ENCODE data around the gene TEAD1.

Gene TEAD1

GRCh38 chr11:12768726-12769673 lies 94.8 kb downstream of the TEAD1 start:
- no peak for DNase-seq

GRCh38 chr11:12769834-12770345 lies 95.7 kb downstream of the TEAD1 start:
- DNase-seq = no peak

- DNase-seq = no peak
These were observed 96.2 kb downstream of the TEAD1 start for GRCh38 chr11:12770435-12770834.

DNA sequence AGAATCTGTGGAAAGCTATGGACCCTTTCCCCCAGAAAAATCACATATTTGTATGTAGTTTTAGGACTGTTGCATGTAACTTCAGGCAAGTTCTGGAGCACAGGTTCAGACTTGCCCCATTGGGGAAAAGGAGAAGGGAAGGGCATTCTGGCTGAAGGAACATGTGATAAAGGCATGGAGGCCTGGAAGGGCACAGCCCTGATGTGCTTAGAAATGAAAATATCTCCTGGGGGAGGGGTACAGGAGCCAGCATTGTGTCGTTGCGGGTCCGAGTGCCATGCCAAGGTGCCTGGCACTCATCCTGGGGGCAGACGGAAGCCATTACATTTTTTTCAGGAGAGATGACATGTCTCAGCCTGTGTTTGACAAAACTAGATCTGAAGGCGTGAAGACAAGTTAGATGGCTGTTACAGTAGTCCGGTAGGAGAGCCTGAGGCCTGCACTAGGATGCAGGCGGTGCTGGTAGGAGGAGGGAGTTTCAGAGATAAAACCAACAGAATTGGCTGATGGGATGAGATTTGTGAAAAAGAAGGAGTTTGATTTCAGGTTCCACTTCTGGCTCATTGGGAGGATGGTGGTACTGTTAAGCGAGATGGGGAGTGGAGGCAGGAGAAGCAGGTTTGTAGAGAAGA lies 96.9 kb downstream of the TEAD1 start:
- DNase-seq = no peak

- no peak for DNase-seq
These were observed 97.7 kb downstream of the TEAD1 start for GRCh38 chr11:12771875-12772274.

DNA sequence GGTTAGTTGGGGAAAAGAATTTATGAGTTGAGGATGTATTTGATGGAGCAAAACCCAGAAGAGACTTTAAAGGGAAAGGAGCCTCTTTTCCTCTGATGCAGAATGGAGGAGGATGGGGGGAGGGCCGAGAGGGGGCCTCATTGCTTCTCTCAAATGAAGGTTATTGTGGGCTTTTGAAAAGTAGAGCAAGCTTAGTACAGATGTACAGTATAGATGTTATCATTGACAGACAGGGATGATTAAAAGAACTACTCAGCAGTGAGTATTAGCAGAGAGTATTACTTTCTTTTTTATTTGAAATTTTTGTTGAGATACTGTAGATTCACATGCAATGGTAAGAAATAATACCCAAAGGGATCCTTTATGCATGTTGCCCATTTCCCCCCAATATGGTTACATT lies 98.1 kb downstream of the TEAD1 start:
- no peak for DNase-seq

DNA sequence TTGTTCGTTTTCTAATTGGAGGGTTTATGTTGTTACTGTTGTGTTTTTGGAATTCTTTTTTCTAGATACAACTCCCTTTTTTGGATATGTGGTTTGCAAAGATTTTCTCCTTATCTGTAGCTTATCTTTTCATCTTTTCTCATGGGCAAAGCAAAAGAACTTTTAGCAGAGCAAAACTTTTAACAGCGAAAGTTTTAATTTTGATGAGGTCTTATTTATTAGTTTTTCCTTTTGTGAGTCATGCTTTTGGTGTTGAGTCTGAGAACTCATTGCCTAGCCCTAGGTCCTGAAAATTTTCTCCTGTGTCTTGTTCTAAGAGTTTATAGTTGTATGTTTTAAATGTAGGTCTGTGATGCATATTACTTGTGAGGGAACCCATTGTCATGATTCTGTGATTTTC lies 99.4 kb downstream of the TEAD1 start:
- DNase-seq = no peak

DNA sequence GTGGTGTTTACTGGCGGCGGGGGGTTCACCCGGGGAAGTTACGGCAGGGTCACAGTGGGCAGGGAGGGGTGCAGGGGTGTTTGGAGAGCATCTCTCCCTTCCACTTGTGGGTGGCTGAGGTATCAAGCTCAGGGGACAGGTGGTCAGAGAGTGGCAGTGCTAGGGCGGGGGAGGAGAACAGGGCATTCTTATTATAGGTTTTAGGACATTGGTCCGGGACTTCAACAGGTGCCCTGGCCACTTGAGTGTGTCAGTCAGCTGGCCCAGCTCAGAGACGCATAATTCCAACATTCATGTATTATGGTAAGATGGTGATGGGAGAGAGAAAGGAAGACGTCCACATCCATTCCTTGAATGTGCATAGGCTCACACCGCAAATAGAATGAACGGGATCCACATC lies 101.7 kb downstream of the TEAD1 start:
- DNase-seq = no peak

GRCh38 chr11:12777208-12777874 lies 103.1 kb downstream of the TEAD1 start:
- DNase-seq = no peak

DNA sequence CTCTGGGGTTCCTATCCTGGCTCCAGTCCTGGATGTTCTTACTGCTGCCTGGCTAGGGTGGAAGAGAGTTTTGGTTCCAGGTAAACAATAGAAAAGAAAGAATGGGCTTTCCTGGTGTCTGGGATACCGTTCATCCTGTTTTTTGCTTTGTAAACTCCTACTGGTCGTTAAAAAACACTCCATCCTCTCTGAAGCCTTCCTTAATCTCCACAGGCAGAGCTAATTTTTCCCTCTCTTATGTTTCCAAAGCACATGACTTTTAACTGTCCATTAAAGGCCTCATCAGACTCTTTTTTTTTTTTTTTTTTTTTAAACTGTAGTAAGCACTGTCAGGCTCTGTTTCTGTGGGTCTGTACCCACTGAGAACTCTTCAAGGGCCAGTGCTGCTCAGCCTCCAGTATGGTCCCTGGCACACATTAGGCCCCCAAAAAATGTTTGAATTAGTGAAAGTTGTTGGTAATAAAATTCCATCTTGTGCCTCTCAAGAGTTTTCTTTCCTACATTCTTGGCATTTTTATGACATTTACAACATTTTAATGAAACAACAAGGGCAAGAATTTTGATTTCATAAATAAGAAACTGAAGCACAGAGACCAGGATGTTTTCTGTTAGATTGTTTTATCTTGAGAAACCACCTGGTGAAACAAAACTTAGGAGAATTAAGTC lies 104.2 kb downstream of the TEAD1 start:
- DNase-seq = no peak

DNA sequence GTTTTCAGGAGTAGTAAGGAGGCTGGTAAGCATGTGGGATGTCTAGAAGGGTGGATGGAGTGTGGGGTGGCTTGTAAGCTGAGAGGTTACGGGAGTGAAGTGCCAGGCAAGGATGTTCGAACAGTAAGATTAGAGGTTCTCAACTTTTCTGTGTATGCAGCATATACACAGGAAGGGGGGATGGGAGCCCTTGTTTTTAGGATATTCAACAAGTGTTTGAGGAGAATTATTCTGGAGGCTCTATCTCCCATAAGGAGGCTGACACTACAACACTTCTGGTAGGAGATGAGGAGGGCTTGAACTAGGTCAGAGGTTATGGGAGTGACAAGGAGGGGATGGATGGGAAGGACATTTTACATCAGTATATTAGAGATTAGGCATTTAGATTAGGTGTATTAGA lies 109.5 kb downstream of the TEAD1 start:
- DNase-seq = no peak

DNA sequence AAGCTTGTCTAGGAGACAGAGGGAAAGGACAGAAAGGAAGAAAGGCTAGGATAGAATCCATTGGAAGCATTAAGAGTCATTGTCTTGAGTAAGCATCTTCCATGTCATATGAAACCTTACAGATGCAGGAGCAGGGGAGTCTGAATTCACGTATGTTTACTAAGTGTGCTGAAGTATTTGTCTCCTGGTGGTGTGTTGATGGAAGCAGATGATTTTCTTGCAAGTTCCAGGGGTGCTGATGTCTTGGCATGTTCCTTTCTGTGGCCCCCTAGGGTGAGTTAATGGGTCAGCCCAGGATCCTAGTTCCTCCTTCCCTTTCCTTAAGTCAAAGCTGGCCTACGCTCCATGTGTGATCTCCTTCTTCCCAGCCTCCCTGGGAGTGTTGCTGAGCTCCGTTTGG lies 110.2 kb downstream of the TEAD1 start:
- DNase-seq = no peak

DNA sequence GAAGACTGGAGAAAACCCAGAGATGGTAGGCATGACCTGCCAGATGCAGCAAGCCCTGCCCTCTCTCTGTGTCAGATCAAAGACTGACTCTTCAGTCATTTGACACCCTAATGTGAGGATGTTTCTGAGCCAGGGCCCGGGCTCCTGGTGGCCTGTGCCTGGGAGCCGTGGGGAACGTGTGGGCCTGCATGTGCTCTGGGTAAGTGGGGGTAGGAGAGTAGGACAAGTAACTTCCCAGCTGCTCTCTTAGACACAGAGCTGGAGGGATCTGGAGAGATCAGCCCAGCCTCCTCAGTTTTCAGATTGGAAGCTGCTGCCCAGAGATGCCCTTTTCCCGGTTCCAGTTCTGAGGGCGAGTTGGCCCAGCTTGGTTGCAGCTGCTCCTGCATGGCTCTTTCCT lies 110.8 kb downstream of the TEAD1 start:
- DNase-seq = no peak

DNA sequence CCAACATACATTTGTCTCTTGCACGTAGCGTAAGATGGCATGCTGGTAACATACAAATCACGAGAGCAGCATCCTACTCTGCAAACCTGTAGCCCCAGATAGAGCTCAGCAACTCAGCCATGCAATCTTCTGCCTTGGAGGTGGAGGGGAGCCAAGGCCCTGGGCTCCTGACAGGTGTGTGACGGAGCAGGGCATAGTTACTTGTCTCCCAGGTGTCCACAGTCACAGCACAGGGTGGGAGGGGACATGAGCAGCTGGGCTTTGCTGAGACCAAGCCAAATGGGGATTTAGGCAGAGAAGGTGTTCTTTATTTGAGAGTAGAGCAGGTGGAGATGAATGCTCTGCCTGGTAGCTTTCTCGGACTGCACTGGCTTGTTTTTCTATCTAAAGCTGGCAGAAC lies 111.7 kb downstream of the TEAD1 start:
- no peak for DNase-seq

- DNase-seq = no peak
These were observed 112.2 kb downstream of the TEAD1 start for GRCh38 chr11:12786450-12786849.

DNA sequence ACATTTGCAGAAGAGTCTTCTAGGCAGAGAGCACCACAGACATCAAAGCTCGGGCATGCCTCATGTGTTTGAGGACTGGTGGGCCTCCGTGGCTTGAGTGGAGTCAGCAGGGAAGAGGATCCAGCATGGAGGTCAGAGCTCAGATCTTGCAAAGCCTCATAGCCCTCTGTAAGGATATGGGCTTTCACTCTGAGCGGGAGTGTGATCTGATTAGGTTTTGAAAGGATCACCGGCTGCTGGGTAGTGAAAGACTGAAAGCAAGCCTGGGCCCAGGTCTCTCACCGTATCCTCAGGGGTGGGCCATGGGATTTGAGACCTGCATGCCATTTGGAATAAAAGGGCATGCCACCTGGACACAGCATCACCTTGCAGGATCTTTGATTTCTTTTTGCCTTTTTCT lies 112.7 kb downstream of the TEAD1 start:
- no peak for DNase-seq

- no peak for DNase-seq
These were observed 113.6 kb downstream of the TEAD1 start for GRCh38 chr11:12787847-12788246.

DNA sequence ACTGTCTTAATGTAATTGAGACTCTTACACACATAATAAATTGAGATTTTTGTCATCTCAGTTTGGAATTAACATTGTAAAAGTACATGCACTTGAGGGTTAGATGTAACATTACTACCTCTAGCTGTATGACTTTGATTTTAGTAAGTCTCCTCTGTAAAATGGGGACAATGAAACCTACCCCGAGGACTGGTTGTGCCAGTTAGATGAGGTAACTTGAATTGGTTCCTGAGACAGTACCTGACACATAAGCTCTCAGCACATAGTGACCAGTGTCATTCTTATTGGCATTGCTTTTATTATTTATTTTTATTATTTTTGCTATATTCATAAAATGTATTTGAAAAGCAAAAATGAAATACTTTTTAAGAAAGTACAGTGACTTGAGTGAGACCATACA lies 114.8 kb downstream of the TEAD1 start:
- DNase-seq = no peak

GRCh38 chr11:12789596-12790215 lies 115.5 kb downstream of the TEAD1 start:
- no peak for DNase-seq

DNA sequence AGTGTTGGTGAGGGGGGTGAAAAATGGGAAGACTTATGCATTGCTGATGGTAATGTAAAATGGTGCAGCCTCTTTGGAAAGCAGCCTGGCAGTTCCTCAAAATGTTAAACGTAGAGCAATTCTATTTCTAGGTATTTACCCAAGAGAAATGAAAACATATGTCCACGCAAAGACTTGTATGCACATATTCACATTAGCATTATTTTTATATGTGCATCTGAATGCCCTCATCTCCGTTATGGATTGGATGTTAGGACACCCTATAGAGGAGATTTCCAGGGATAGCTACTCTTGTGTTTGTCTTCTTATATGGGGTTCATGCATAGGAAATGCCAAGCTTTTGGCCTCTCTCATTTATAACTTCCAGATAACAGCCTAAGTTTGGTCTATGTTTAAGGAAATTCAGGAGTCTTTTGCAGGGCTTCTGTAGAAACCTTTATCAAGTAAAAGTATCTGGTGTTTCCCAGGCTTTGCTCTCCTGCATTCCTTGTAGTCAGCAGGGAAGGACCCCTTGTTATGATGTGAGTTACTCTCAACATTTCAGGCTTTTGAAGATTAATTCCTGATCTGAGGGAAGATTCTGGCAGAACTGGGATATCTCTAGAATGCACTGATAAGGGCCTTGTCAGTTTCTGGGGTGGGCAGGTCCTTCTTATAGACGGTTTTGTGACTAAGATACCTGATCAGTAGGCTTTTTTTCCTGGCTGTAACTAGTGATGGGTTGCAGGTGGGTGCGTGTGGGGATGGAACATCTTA lies 116.8 kb downstream of the TEAD1 start:
- no peak for DNase-seq

DNA sequence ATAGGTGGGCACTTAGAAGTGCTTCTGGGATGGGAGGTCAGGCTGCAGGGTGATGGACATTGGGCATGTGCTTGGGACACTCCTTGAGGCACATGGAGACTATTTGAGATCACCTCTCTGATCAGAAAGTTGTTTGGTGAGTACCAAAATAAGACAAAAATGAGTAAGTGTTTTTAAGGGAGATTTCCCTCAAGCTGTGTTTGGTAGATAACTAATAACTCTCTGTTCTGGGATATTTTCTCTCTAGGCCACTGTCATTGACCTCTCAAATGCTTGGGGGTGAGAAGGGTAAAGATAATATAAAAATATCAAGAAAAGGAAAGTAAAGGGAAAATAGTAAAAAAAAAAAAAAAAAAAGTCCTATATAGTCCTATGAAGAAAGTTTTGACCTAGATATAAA lies 117.8 kb downstream of the TEAD1 start:
- DNase-seq = no peak

DNA sequence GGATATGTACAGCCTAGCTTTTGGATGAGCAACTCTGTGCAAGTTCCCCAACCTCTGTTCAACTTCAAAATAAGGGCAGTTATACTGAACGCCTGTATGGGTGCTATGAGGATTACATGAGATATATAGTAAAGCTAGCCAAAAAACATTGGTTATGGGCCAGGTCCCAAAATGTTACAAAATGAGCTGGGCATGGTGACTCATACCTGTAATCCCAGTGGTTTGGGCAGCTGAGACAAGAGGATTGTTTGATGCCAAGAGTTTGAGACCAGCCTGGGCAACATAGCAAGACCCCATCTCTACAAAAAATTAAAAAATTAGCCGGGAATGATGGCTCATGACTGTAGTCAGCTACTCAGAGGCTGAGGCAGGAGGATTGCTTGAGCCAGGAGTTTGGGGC lies 118.4 kb downstream of the TEAD1 start:
- no peak for DNase-seq

Data from CD4-positive, alpha-beta T cell treated with Interleukin-4 for 4 hours (primary cell).